Parathyroid adenoma (tissue), 2 donors: Measurements from ENCODE around the gene ZNF512.
"Not testable (repeated sequence)": the region's sequence is repeated elsewhere in the genome, so short reads cannot be mapped to it uniquely, and the experiment has no call there.

Experiments
- H2AFZ ChIP-seq: fragments of 300-600 bp; sonication (generic); one replicate; pipeline ENCODE4 v1.7.0; 2017; ENCODE audit warnings: antibody characterized with exemption, mild to moderate bottlenecking
- H3K27ac ChIP-seq: fragments of 300-600 bp; sonication (generic); one replicate; pipeline ENCODE4 v1.7.0; 2017
- H3K27me3 ChIP-seq: fragments of 300-600 bp; sonication (generic); one replicate; pipeline ENCODE4 v1.7.0; 2017; ENCODE audit warnings: low read length; ENCODE audit not compliant: control insufficient read depth, insufficient read depth
- H3K36me3 ChIP-seq: fragments of 300-600 bp; sonication (generic); one replicate; pipeline ENCODE4 v1.7.0; 2017; ENCODE audit warnings: low read length; ENCODE audit not compliant: control insufficient read depth, insufficient read depth
- H3K4me1 ChIP-seq: fragments of 300-600 bp; sonication (generic); one replicate; pipeline ENCODE4 v1.7.0; 2017; ENCODE audit warnings: control low read depth
- H3K4me2 ChIP-seq: fragments of 300-600 bp; sonication (generic); one replicate; pipeline ENCODE4 v1.7.0; 2017; ENCODE audit warnings: low read length
- H3K4me3 ChIP-seq: fragments of 300-600 bp; sonication (generic); one replicate; pipeline ENCODE4 v1.7.0; 2017; ENCODE audit warnings: low read depth, low read length
- H3K79me2 ChIP-seq: fragments of 300-600 bp; sonication (generic); one replicate; pipeline ENCODE4 v1.7.0; 2017; ENCODE audit warnings: control low read depth
- H3K9ac ChIP-seq: fragments of 300-600 bp; sonication (generic); one replicate; pipeline ENCODE4 v1.7.0; 2017; ENCODE audit warnings: mild to moderate bottlenecking
- H3K9me3 ChIP-seq: fragments of 300-600 bp; sonication (generic); one replicate; pipeline ENCODE4 v1.7.0; 2017; ENCODE audit warnings: low read length; ENCODE audit not compliant: control insufficient read depth
- TF ChIP-seq, protein P1 (sequence below): fragments of 300-600 bp; sonication (generic); IDR thresholded peaks from one replicate; pipeline ENCODE4 v1.7.0; 2017; ENCODE audit warnings: antibody characterized with exemption, mild to moderate bottlenecking
- donor health status: primary hyperparathyroidism.

Gene ZNF512

DNA sequence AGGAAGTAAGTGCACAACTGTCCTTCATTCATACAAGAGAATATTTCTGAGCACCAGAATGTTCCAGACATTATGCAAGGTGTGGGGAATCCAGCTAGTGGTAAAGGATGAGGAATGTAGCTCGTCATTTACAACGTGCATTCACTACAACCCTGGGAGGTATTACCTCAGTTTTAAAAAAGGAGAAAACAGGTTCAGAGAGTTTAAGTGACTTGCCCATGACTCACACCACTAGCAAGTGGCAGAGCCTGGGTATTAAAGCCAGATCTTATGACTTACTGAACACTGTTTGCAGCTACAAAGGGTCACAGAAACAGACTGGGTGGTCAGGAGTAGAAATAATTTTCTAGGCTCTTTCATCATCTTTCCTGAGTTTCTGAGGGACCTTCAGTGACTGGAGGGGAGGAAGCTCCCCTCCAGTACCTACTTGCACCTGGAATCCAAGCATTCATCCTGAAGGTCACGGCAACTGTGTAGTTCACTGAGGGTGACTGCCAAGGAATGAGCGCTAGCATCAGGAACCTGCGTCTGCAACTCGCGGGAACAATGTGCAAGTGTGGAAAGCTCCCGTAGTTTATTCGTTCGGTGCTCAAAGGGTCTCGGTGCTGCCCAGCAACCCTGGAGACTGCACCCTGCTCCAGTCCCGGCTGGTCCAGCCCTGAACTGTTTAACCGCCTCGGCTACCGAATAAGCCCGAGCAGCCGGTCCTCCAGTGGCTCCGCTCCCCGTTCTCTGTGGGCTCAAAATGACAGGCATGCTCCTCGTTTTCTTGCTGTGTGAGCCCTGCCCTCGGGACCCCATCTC is 45.3 kb downstream of the ZNF512 start:
- Histone ChIP-seq H3K9me3 (no peaks in the 10 kb centered on the region), H3K4me2 (peak overlapping the region; percentile 86), H3K9ac (no peak overlapping the region), H2AFZ (peak overlapping the region; percentile 99), H3K79me2 (no peaks in the 10 kb centered on the region), H3K27me3 (no peaks in the 10 kb centered on the region), H3K36me3 (no peaks in the 10 kb centered on the region), H3K4me3 (peak overlapping the region; percentile 94), H3K4me1 (peaks cover 7% of the 10 kb centered on the region), H3K27ac (peak overlapping the region; percentile 59)
- TF ChIP-seq, protein P1, sequence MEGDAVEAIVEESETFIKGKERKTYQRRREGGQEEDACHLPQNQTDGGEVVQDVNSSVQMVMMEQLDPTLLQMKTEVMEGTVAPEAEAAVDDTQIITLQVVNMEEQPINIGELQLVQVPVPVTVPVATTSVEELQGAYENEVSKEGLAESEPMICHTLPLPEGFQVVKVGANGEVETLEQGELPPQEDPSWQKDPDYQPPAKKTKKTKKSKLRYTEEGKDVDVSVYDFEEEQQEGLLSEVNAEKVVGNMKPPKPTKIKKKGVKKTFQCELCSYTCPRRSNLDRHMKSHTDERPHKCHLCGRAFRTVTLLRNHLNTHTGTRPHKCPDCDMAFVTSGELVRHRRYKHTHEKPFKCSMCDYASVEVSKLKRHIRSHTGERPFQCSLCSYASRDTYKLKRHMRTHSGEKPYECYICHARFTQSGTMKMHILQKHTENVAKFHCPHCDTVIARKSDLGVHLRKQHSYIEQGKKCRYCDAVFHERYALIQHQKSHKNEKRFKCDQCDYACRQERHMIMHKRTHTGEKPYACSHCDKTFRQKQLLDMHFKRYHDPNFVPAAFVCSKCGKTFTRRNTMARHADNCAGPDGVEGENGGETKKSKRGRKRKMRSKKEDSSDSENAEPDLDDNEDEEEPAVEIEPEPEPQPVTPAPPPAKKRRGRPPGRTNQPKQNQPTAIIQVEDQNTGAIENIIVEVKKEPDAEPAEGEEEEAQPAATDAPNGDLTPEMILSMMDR = no peak

DNA sequence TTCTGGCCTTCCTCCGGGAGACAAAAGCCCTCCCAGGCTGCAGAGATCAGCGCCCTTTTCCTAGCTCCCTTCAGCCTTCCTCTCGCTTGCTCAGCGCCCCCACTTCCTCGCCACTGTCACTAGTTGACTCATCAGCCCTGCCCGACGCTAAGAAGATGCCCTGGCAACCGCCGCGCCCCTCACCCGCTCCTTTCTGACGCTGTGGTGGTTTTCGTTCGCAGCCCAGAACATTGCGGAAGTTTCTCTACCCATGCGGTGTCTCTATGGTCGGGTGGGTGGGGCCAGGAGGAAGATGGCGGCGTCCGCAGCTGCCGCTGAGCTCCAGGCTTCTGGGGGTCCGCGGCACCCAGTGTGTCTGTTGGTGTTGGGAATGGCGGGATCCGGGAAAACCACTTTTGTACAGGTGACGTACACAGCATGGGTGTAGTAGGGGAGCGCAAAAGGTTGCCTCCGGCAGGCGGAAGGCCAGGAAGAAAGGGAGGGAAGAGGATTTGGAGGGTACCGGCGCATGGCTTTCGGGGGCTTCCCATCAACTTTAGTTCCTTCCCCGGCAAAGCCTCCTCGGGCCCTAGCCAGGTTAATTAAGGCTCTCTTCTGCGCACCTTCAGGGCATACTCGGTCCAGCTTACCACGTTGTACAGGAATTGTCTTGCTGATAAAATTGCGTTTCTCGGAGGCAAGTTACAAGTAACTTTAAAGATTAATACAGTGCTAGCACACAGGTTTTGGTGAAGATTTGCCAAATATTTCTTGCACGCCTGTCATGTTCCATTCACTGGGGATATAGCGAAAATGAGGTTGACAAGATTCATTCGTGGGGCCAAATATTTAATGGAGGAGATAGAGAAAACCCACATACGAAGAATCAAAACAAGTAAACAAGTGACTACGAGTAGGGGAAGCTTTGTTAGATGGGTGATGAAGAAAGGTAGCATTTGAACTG is 46.2 kb downstream of the ZNF512 start, which contains the start of the genes CCDC121 and GPN1:
CCDC121 (minus strand) TSS at position 246 of the 943 bp plus-strand sequence. CDS start 1,213 bp downstream, outside the sequence.
GPN1 (plus strand) TSS at position 284 of the 943 bp plus-strand sequence; CDS start at position 293, 9 bp downstream.
- TF ChIP-seq, protein P1 = no peak
- Histone ChIP-seq H3K4me1 (peaks cover 7% of the 10 kb centered on the region), H3K27ac (peak within 1 kb of the TSS; percentile 59)

DNA sequence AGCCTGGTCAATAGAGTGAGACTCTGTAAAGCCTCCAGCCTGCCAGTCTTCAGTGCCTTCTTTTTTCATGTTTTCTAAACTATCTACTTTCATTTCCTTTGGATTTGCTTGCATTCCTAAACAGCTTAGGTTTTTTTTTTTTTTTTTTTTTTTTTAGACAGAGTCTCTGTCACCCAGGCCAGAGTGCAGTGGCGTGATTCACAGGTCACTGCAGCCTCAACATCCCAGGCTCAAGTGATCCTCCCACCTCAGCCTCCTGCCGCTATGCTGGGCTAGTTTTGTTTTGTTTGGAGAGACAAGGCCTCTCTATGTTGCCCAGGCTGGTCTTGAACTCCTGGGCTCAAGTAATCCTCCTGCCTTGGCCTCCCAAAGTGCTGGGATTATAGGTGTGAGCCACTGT is 47.4 kb downstream of the ZNF512 start:
- not testable (repeated sequence) for H2AFZ ChIP-seq, H3K27ac ChIP-seq, H3K4me1 ChIP-seq, H3K36me3 ChIP-seq, H3K9me3 ChIP-seq, H3K9ac ChIP-seq, H3K4me3 ChIP-seq, H3K79me2 ChIP-seq, H3K27me3 ChIP-seq, H3K4me2 ChIP-seq

More for the DNA sequence above, 46.2 kb downstream of the ZNF512 start, which contains the start of the genes CCDC121 and GPN1:
- peak within 1 kb of the TSS; percentile 86 for H3K4me2 ChIP-seq
- no peaks in the 10 kb centered on the region for H3K9me3 ChIP-seq
- no peaks in the 10 kb centered on the region for H3K27me3 ChIP-seq
- peak within 1 kb of the TSS; percentile 94 for H3K4me3 ChIP-seq
- H3K79me2 ChIP-seq = no peaks in the 10 kb centered on the region
- H3K36me3 ChIP-seq = no peaks in the 10 kb centered on the region
- no peak within 1 kb of the TSS for H3K9ac ChIP-seq
- H2AFZ ChIP-seq = peak within 1 kb of the TSS; percentile 99

DNA sequence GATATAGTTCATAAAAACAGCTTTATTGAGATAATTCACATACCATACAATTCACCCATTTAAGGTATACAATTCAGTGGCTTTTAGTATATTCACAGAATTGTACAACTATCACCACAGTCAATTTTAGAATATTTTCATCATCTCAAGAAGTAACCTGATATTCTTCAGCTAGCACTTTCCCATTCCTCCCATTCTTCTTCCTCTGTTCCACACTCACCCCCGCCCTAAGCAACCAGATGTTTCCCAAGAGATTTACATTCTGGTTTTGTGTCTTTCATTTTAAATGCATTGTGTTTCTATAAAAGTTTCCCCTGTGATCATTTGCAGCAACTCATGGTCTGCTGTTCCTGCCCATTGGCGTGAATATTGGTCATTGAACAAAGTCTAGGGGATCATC is 51.4 kb downstream of the ZNF512 start:
- H3K9ac ChIP-seq = no peak overlapping the region
- no peaks in the 10 kb centered on the region for H3K36me3 ChIP-seq
- H3K9me3 ChIP-seq = no peaks in the 10 kb centered on the region
- no peaks in the 10 kb centered on the region for H3K79me2 ChIP-seq
- no peak overlapping the region for H3K27ac ChIP-seq
- H3K27me3 ChIP-seq = no peaks in the 10 kb centered on the region
- TF ChIP-seq, protein P1 = no peak
- peaks cover 7% of the 10 kb centered on the region for H3K4me1 ChIP-seq
- H3K4me3 ChIP-seq = no peak overlapping the region
- no peak overlapping the region for H3K4me2 ChIP-seq
- no peak overlapping the region for H2AFZ ChIP-seq

DNA sequence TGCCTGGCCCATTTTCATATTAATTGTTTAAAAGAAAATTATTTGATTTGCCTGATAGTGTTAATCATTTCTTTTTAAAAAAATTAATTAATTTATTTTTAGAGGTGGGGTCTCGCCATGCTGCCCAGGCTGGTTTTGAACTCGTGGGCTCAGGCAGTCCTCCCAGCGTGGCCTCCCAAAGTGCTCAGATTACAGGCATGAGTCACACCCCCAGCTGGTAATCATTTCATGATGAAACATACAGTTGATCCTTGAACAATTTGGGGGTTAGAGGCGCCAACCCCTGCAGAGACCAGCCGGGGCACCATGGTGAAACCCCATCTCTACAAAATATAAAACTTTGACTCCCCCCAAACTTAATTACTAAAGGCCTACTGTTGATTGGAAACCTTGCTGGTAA is 53.9 kb downstream of the ZNF512 start:
- H3K4me1 ChIP-seq = no peaks in the 10 kb centered on the region
- no peaks in the 10 kb centered on the region for H3K79me2 ChIP-seq
- H3K27ac ChIP-seq = no peak overlapping the region
- H3K9ac ChIP-seq = no peak overlapping the region
- H3K4me2 ChIP-seq = no peak overlapping the region
- no peaks in the 10 kb centered on the region for H3K36me3 ChIP-seq
- no peaks in the 10 kb centered on the region for H3K27me3 ChIP-seq
- no peak overlapping the region for H3K4me3 ChIP-seq
- H2AFZ ChIP-seq = no peak overlapping the region
- H3K9me3 ChIP-seq = no peaks in the 10 kb centered on the region
- TF ChIP-seq, protein P1 = no peak
